SU-DHL-6 (cell line): ENCODE measurements around the gene PSPN.

ENCODE experiments used
- H2AFZ ChIP-seq: fragments of 200-600 bp; sonication (generic); 2 replicates; pipeline ENCODE4 v1.6.1; 2014; ENCODE audit warnings: low read depth, mild to moderate bottlenecking, moderate library complexity, mixed read lengths, antibody characterized with exemption, low read length; ENCODE audit not compliant: severe bottlenecking
- H3F3A ChIP-seq: fragments of 200-600 bp; shearing (Covaris generic); 2 replicates; pipeline ENCODE4 v1.6.0; 2016; ENCODE audit warnings: antibody characterized with exemption, mild to moderate bottlenecking; ENCODE audit not compliant: insufficient read depth
- H3K27ac ChIP-seq: fragments of 200-600 bp; sonication (generic); 2 replicates; pipeline ENCODE4 v1.5.1; 2016; ENCODE audit warnings: low read depth, mild to moderate bottlenecking, low read length, moderate library complexity, mixed read lengths
- H3K27me3 ChIP-seq: fragments of 200-600 bp; sonication (generic), shearing (Covaris generic); 2 replicates; pipeline ENCODE4 v1.6.0; 2014; ENCODE audit warnings: mild to moderate bottlenecking, low read length
- H3K36me3 ChIP-seq: fragments of 200-600 bp; sonication (generic); 2 replicates; pipeline ENCODE4 v1.6.1; 2014; ENCODE audit warnings: mild to moderate bottlenecking, low read length, mixed read lengths
- H3K4me2 ChIP-seq: fragments of 300-600, 200-600 bp; shearing (Covaris generic), sonication (generic); 2 replicates; pipeline ENCODE4 v1.6.0; 2014; ENCODE audit warnings: low read length, low read depth, mild to moderate bottlenecking; ENCODE audit not compliant: poor library complexity, severe bottlenecking
- H3K4me3 ChIP-seq: fragments of 200-600 bp; sonication (generic); 2 replicates; pipeline ENCODE4 v1.5.1; 2014; ENCODE audit warnings: antibody characterized with exemption, low read length, mild to moderate bottlenecking, mixed read lengths; ENCODE audit not compliant: insufficient read depth, poor library complexity, severe bottlenecking
- H3K79me2 ChIP-seq: fragments of 200-600 bp; sonication (generic); 2 replicates; pipeline ENCODE4 v1.6.1; 2014; ENCODE audit warnings: mild to moderate bottlenecking, low read length, moderate library complexity; ENCODE audit not compliant: insufficient read depth
- H3K9ac ChIP-seq: fragments of 200-600 bp; sonication (generic); 2 replicates; pipeline ENCODE4 v1.7.0; 2014; ENCODE audit warnings: mild to moderate bottlenecking, low read length
- H3K9me2 ChIP-seq: fragments of 200-600 bp; sonication (generic); replicated peaks from 2 replicates; pipeline ENCODE4 v1.6.1; 2014; ENCODE audit warnings: low read length; ENCODE audit not compliant: insufficient read depth
- H3K9me3 ChIP-seq: fragments of 200-600 bp; sonication (generic); 2 replicates; pipeline ENCODE4 v1.6.1; 2014; ENCODE audit warnings: low read length, mixed read lengths; ENCODE audit not compliant: insufficient read depth
- H4K20me1 ChIP-seq: fragments of 200-600 bp; sonication (generic); 2 replicates; pipeline ENCODE4 v1.6.1; 2014; ENCODE audit warnings: low read depth, mild to moderate bottlenecking, antibody characterized with exemption, low read length, moderate library complexity, mixed read lengths
- EZH2phosphoT487 ChIP-seq: fragments of 200-600 bp; sonication (generic), shearing (Covaris generic); conservative IDR thresholded peaks from 2 replicates; pipeline ENCODE4 v1.6.1; 2018; ENCODE audit warnings: mild to moderate bottlenecking, antibody characterized with exemption, low read length, moderate library complexity, mixed read lengths
- TF ChIP-seq, protein P1 (sequence below): fragments of 200-600 bp; sonication (generic); IDR thresholded peaks from one replicate; pipeline ENCODE4 v1.5.1; 2017; ENCODE audit warnings: antibody characterized with exemption, mild to moderate bottlenecking, low read length, moderate library complexity; ENCODE audit not compliant: insufficient read depth, poor library complexity, severe bottlenecking

Gene PSPN

DNA sequence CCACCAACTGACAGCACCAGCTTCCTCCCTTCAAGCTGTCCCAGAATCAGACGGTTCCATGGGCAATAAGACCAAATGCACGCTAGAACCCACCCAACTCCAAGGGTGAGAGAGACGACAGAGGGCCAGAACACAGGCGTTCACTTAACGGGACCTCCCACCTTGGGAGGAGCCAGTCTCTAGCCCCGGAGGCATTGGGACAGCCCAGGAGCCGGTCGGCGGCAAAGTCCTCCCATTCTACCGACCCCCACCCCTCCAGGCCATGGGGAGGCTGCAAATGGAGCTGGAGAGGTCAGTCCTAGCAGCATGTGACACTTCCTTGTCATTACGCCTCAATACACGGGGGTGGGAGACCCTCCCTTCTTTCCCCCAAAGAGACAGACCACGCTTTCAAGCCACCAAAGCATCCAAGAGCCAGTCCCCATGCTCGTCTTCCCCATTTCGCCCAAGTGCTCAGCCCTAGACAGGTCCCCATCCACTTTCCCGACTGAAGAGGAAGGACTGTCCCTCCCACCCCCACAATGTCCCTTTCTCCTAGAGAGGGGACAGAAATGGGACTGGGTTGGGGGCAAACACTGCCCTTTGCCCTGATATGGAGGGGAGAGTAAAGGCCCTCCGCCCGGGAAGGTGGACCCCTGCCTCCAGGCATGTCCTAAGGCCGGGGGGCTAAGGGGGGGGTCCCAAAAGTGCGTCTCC, 47.9 kb upstream of the PSPN start:
- Histone ChIP-seq H3K4me3 (peak overlapping the region; percentile 62), H3F3A (no peaks in the 10 kb centered on the region; the same call in 1 of the 2 replicates), H3K79me2 (peaks cover 49% of the 10 kb centered on the region), H4K20me1 (peaks cover 18% of the 10 kb centered on the region; the same call in 1 of the 2 replicates), H3K4me2 (peak overlapping the region; percentile 60), H3K9ac (peak overlapping the region; percentile 81), H3K9me2 (no peaks in the 10 kb centered on the region), H3K27ac (peak overlapping the region; percentile 33), H3K9me3 (no peaks in the 10 kb centered on the region), H3K36me3 (peaks cover 3% of the 10 kb centered on the region; the same call in 1 of the 2 replicates), H3K27me3 (no peaks in the 10 kb centered on the region), H2AFZ (no peak overlapping the region)
- TF ChIP-seq, protein P1, sequence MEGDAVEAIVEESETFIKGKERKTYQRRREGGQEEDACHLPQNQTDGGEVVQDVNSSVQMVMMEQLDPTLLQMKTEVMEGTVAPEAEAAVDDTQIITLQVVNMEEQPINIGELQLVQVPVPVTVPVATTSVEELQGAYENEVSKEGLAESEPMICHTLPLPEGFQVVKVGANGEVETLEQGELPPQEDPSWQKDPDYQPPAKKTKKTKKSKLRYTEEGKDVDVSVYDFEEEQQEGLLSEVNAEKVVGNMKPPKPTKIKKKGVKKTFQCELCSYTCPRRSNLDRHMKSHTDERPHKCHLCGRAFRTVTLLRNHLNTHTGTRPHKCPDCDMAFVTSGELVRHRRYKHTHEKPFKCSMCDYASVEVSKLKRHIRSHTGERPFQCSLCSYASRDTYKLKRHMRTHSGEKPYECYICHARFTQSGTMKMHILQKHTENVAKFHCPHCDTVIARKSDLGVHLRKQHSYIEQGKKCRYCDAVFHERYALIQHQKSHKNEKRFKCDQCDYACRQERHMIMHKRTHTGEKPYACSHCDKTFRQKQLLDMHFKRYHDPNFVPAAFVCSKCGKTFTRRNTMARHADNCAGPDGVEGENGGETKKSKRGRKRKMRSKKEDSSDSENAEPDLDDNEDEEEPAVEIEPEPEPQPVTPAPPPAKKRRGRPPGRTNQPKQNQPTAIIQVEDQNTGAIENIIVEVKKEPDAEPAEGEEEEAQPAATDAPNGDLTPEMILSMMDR, result no peak
- TF ChIP-seq EZH2phosphoT487, result no peak

DNA sequence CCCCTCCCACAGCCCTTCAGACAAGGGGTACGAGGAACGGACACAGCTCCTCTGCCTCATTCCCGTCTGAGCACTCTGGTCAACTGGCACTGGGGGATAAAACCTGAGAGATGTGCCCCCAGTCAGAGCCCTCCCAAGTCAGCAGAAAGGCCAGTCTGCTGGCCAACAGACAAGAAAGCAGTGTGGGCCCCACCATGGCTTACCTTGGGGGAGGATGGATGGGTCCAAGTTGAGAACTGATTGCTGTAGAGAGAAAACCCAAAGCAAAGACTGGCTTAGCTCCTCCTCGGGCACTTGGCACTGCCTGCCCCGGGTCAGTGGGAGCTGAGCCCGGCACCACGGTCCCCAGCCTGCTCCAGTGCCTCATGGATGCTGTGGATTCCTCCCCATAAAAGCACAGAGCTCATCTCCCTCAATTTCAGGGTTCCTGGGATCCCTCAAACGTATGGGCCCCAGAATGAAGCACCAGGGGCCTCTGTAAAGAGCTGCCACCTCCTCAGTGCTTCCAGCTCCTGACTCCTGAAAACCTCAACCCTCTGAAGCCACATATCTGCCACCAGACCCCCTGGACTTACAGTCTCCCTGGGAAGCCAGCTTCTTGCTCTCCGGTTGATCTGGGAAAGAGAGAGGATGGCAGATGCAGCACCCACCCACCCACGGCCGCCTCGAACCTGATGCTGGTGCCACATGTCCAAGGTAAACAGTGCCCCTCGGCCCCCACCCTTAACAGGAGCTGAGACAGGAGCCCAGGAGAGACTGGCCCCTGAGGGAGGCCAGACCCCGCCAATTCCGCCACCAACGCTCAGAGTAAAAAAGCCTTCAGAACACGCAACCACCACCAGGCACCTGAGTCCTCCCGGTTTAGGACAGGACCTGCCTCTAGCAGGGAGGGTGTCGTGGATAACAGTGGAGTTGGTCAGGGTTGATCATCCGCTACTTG, 45.6 kb upstream of the PSPN start:
- no peak overlapping the region for H3K27ac ChIP-seq
- H3K36me3 ChIP-seq, result peaks cover 3% of the 10 kb centered on the region; the same call in 1 of the 2 replicates
- no peak overlapping the region for H2AFZ ChIP-seq
- H3K9me3 ChIP-seq, result no peaks in the 10 kb centered on the region
- H3K79me2 ChIP-seq, result peaks cover 49% of the 10 kb centered on the region
- no peaks in the 10 kb centered on the region for H3K27me3 ChIP-seq
- no peak overlapping the region for H3K9ac ChIP-seq
- H3K9me2 ChIP-seq, result no peaks in the 10 kb centered on the region
- peaks cover 18% of the 10 kb centered on the region; the same call in 1 of the 2 replicates for H4K20me1 ChIP-seq
- no peak overlapping the region for H3K4me3 ChIP-seq
- H3F3A ChIP-seq, result no peaks in the 10 kb centered on the region; the same call in 1 of the 2 replicates
- H3K4me2 ChIP-seq, result no peak overlapping the region
- TF ChIP-seq, protein P1, result no peak
- no peak for TF ChIP-seq EZH2phosphoT487

DNA sequence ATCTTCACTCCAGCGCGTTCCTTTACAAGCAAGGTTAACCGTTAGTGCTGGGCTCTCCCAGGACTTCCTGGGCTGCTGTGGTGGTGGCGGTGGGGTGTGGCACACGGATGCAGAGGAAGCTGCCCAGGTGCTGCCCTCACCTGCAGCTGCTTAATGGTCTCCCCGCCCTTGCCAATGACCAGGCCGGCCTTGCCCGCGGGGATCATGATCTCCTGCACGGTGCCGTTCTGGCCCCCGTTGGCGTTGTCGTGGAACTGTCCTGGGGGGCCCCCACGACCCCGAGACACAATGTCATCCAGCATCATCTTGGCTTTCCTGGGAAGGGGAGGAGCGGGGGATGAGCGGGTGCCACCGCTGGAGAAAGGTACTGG, 42.8 kb upstream of the PSPN start:
- Histone ChIP-seq H3K27me3 (no peaks in the 10 kb centered on the region), H3K4me3 (no peak overlapping the region), H2AFZ (no peak overlapping the region), H4K20me1 (peaks cover 18% of the 10 kb centered on the region; the same call in 1 of the 2 replicates), H3K9me2 (no peaks in the 10 kb centered on the region), H3K79me2 (peaks cover 43% of the 10 kb centered on the region), H3F3A (no peaks in the 10 kb centered on the region; the same call in none of the 2 replicates), H3K9ac (no peak overlapping the region), H3K4me2 (no peak overlapping the region), H3K27ac (no peak overlapping the region), H3K36me3 (peaks cover 3% of the 10 kb centered on the region; the same call in 1 of the 2 replicates), H3K9me3 (no peaks in the 10 kb centered on the region)
- TF ChIP-seq, protein P1, result no peak
- TF ChIP-seq EZH2phosphoT487, result no peak
